ENCODE measurements around the gene CYFIP1.

CYFIP1 gene

GRCh38 chr15:22933641-22934061 lies 46.5 kb downstream of the CYFIP1 start:
- peaks cover 37% of the 10 kb centered on the region for H3K36me3 ChIP-seq (replicated peaks)
- no peaks in the 10 kb centered on the region for H3K27me3 ChIP-seq (ENCODE audit: low read depth)
- no peak overlapping the region for H3K4me3 ChIP-seq
- in situ Hi-C loops (cut with MboI; ENCODE audit: low sequenced_read_pairs) = loop anchor here (10.0 kb wide), 1 partner anchor 81 kb away; no protein-coding TSS in a partner anchor
- no peaks in the 10 kb centered on the region for H3K9me3 ChIP-seq
- peaks cover 4% of the 10 kb centered on the region for H3K4me1 ChIP-seq
- DNase-seq (ENCODE audit: low spot score in 2 of 2) = peak in 1 of 2 experiments; percentile 7

GRCh38 chr15:22931784-22932536 lies 48.2 kb downstream of the CYFIP1 start:
- Histone ChIP-seq H3K27me3 (ENCODE audit: low read depth) (no peaks in the 10 kb centered on the region), H3K36me3 (replicated peaks) (peaks cover 27% of the 10 kb centered on the region), H3K4me3 (no peak overlapping the region), H3K9me3 (no peaks in the 10 kb centered on the region), H3K4me1 (peaks cover 4% of the 10 kb centered on the region)
- no peak for DNase-seq (ENCODE audit: low spot score in 2 of 2)
- in situ Hi-C loops (cut with MboI; ENCODE audit: low sequenced_read_pairs) = loop anchor here (10.0 kb wide), 1 partner anchor 83 kb away; no protein-coding TSS in a partner anchor

GRCh38 chr15:22930782-22931484 lies 49.2 kb downstream of the CYFIP1 start:
- DNase-seq (ENCODE audit: low spot score in 2 of 2) = no peak
- Histone ChIP-seq H3K4me1 (peaks cover 4% of the 10 kb centered on the region), H3K27me3 (ENCODE audit: low read depth) (no peaks in the 10 kb centered on the region), H3K4me3 (no peak overlapping the region), H3K9me3 (no peaks in the 10 kb centered on the region), H3K36me3 (replicated peaks) (peaks cover 25% of the 10 kb centered on the region)
- in situ Hi-C loops (cut with MboI; ENCODE audit: low sequenced_read_pairs) = loop anchor here (10.0 kb wide), 1 partner anchor 84 kb away; no protein-coding TSS in a partner anchor

- no peaks in the 10 kb centered on the region for H3K9me3 ChIP-seq
- no peak overlapping the region for H3K4me3 ChIP-seq
- H3K27me3 ChIP-seq (ENCODE audit: low read depth) = no peaks in the 10 kb centered on the region
- DNase-seq (ENCODE audit: low spot score in 2 of 2) = no peak
- H3K4me1 ChIP-seq = no peaks in the 10 kb centered on the region
- in situ Hi-C loops (cut with MboI; ENCODE audit: low sequenced_read_pairs) = loop anchor here (10.0 kb wide), 1 partner anchor 47 kb away; no protein-coding TSS in a partner anchor
- peaks cover 17% of the 10 kb centered on the region for H3K36me3 ChIP-seq (replicated peaks)
These were observed 52.4 kb downstream of the CYFIP1 start for GRCh38 chr15:22927761-22928160.

- H3K4me3 ChIP-seq = no peak overlapping the region
- H3K36me3 ChIP-seq (replicated peaks) = peaks cover 6% of the 10 kb centered on the region
- in situ Hi-C loops (cut with MboI; ENCODE audit: low sequenced_read_pairs) = loop anchor here (10.0 kb wide), 1 partner anchor 49 kb away; no protein-coding TSS in a partner anchor
- H3K4me1 ChIP-seq = no peaks in the 10 kb centered on the region
- no peak for DNase-seq (ENCODE audit: low spot score in 2 of 2)
- H3K27me3 ChIP-seq (ENCODE audit: low read depth) = no peaks in the 10 kb centered on the region
- no peaks in the 10 kb centered on the region for H3K9me3 ChIP-seq
These were observed 54.3 kb downstream of the CYFIP1 start for GRCh38 chr15:22925875-22926274.

- H3K9me3 ChIP-seq = no peaks in the 10 kb centered on the region
- H3K36me3 ChIP-seq (replicated peaks) = peaks cover 21% of the 10 kb centered on the region
- in situ Hi-C loops (cut with MboI; ENCODE audit: low sequenced_read_pairs) = loop anchor here (10.0 kb wide), 1 partner anchor 53 kb away; no protein-coding TSS in a partner anchor
- DNase-seq (ENCODE audit: low spot score in 2 of 2) = no peak
- H3K4me3 ChIP-seq = no peak overlapping the region
- H3K4me1 ChIP-seq = peaks cover 16% of the 10 kb centered on the region
- H3K27me3 ChIP-seq (ENCODE audit: low read depth) = no peaks in the 10 kb centered on the region
These were observed 58.2 kb downstream of the CYFIP1 start for GRCh38 chr15:22922003-22922402.

GRCh38 chr15:22919171-22919570 lies 61.0 kb downstream of the CYFIP1 start:
- peak; percentile 75 to 96 for DNase-seq (ENCODE audit: low spot score in 2 of 2)
- H3K27me3 ChIP-seq (ENCODE audit: low read depth) = no peaks in the 10 kb centered on the region
- peaks cover 16% of the 10 kb centered on the region for H3K4me1 ChIP-seq
- no peaks in the 10 kb centered on the region for H3K9me3 ChIP-seq
- in situ Hi-C loops (cut with MboI; ENCODE audit: low sequenced_read_pairs) = no loop called here
- H3K36me3 ChIP-seq (replicated peaks) = peaks cover 32% of the 10 kb centered on the region
- no peak overlapping the region for H3K4me3 ChIP-seq

GRCh38 chr15:22918596-22919140 lies 61.5 kb downstream of the CYFIP1 start:
- no peak overlapping the region for H3K4me3 ChIP-seq
- peaks cover 16% of the 10 kb centered on the region for H3K4me1 ChIP-seq
- DNase-seq (ENCODE audit: low spot score in 2 of 2) = no peak
- H3K27me3 ChIP-seq (ENCODE audit: low read depth) = no peaks in the 10 kb centered on the region
- H3K36me3 ChIP-seq (replicated peaks) = peaks cover 35% of the 10 kb centered on the region
- in situ Hi-C loops (cut with MboI; ENCODE audit: low sequenced_read_pairs) = no loop called here
- H3K9me3 ChIP-seq = no peaks in the 10 kb centered on the region

- Histone ChIP-seq H3K36me3 (replicated peaks) (peaks cover 38% of the 10 kb centered on the region), H3K27me3 (ENCODE audit: low read depth) (no peaks in the 10 kb centered on the region), H3K4me1 (peaks cover 16% of the 10 kb centered on the region), H3K4me3 (no peak overlapping the region), H3K9me3 (no peaks in the 10 kb centered on the region)
- no peak for DNase-seq (ENCODE audit: low spot score in 2 of 2)
- in situ Hi-C loops (cut with MboI; ENCODE audit: low sequenced_read_pairs) = no loop called here
These were observed 62.1 kb downstream of the CYFIP1 start for GRCh38 chr15:22918056-22918455.

GRCh38 chr15:22917556-22917955 lies 62.6 kb downstream of the CYFIP1 start:
- peaks cover 43% of the 10 kb centered on the region for H3K36me3 ChIP-seq (replicated peaks)
- H3K4me3 ChIP-seq = no peak overlapping the region
- H3K9me3 ChIP-seq = no peaks in the 10 kb centered on the region
- H3K27me3 ChIP-seq (ENCODE audit: low read depth) = no peaks in the 10 kb centered on the region
- H3K4me1 ChIP-seq = peaks cover 16% of the 10 kb centered on the region
- DNase-seq (ENCODE audit: low spot score in 2 of 2) = no peak
- in situ Hi-C loops (cut with MboI; ENCODE audit: low sequenced_read_pairs) = no loop called here

GRCh38 chr15:22916606-22917350 lies 63.4 kb downstream of the CYFIP1 start:
- Histone ChIP-seq H3K27me3 (ENCODE audit: low read depth) (no peaks in the 10 kb centered on the region), H3K36me3 (replicated peaks) (peaks cover 49% of the 10 kb centered on the region), H3K4me3 (no peak overlapping the region), H3K9me3 (no peaks in the 10 kb centered on the region), H3K4me1 (peaks cover 16% of the 10 kb centered on the region)
- in situ Hi-C loops (cut with MboI; ENCODE audit: low sequenced_read_pairs) = no loop called here
- no peak for DNase-seq (ENCODE audit: low spot score in 2 of 2)

GRCh38 chr15:22915866-22916515 lies 64.2 kb downstream of the CYFIP1 start:
- H3K9me3 ChIP-seq = no peaks in the 10 kb centered on the region
- peaks cover 16% of the 10 kb centered on the region for H3K4me1 ChIP-seq
- peaks cover 56% of the 10 kb centered on the region for H3K36me3 ChIP-seq (replicated peaks)
- H3K27me3 ChIP-seq (ENCODE audit: low read depth) = no peaks in the 10 kb centered on the region
- in situ Hi-C loops (cut with MboI; ENCODE audit: low sequenced_read_pairs) = no loop called here
- DNase-seq (ENCODE audit: low spot score in 2 of 2) = no peak
- no peak overlapping the region for H3K4me3 ChIP-seq

All from HAP-1 (cell line).